Measurements from ENCODE around the gene FUZ.

Gene FUZ

DNA sequence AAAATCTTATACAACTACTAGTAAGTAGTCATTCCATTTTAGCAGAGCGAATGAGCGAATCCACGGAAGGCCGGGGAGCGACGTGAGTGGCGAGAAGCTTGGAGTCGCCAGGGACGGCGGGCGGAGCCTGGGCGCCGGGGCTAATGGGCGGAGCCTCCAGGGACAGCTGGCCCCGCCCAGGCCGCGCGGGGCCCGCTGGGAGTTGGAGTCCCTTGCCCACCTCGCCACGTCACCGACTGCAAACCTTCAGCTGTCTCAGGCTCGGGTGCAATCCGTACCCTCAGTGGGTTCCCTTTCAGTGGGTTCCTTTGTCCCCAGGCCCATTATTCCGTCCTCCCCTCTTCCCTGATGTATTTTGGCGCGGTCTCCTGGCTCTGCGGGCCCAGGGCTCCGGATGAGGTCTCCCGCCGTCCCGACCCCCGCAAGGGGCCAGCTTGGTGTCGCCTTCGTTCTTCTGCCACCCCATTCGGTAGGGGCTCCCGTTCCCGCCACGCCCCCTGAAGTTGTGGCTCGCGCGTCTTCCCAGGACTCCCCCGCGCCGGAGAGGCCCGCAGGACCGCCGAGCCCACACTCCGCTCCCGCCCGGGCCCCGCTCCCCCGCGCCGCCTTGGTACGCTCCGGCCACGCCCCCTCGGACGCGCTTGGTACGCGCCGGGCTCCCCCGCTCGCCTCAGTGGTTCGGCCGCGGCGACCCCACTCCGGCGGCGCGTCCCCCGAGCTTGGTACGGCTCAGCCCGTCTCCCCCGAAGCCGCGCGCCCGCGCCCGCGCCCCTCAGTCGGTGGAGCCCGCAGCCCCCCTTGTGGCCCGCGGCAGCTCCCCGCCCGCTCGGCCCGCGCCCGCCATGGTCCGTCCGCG is 37.6 kb upstream of the FUZ start, which contains the start of gene PTOV1:
Gene PTOV1 (plus strand): TSS at position 673 of the 856 bp plus-strand sequence.
- peak; percentile 81 for DNase-seq (ENCODE audit: low read depth)

DNA sequence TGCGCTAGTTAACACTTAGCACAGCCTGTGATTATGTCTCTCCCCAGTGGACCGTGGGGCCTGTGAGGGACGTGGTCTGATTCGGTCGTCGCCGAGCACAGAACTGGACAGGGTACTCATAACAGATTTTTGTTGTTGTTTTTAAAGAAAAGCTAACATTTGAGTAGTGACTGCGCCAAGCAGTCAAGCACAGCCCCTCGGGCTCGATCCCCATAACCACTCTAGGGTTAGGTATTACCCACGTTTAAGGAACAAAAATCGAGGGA is 37.1 kb upstream of the FUZ start:
- no peak for DNase-seq (ENCODE audit: low read depth)

- DNase-seq (ENCODE audit: low read depth): no peak
Measured at GRCh38 chr19:49849433-49850220, 36.5 kb upstream of the FUZ start.

DNA sequence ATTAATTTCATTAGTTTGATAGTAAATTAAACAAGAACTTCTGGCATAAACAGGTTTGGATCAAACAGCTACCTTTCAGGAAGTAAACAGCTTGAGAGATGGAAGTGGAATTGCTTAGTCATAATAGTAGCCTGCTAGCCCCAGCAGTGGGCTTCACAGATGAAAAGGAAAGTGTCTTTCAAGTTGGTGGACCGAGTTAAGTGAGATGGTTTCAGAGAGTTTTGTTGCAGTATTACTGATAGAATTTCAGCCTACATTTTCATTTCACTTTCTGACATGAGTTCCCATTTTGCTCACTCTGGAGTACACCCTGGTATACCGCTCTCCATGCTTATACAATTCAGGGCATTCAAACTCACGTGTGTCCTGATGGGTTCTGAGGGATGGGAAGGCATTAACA is 35.8 kb upstream of the FUZ start:
- DNase-seq (ENCODE audit: low read depth): no peak

DNA sequence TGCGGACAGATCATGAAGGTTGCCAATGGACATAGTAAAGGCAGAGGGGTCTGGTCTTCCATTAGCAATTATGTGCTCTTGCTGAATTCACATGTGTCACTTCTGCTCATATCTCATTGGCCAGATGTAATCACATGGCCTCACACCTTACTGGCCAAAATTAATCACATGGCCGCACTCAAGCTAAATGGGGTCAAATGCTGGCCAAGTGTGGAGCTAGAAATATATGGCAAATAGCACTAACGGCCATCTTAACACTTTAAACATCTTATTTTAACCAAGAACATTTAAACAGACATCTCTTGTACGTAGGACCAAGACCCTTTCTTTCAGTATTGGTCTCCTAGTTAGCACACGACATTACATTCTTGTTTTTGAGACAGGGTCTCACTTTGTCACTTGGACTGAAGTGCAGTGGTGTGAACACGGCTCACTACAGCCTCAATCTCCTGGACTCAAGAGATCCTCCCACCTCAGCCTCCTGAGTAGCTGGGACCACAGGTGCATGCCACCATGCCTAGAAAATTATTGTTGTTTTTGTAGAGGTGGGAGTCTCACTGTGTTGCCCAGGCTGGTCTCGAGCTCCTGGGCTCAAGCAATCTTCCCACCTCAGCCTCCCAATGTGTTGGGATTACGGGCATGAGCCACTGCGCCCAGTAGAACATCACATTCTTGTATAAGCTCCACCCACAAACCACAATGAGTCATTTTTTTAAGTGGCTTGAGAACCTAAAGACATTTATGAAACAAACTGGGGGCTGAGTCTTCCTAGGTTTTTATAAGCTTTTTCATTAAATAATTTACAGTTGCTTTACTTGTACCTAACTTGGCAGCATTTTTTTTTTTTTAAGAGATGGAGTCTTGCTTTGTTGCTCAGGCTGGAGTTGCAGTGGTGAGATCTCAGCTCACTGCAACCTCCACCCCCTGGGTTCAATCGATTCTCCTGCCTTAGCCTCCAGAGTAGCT is 34.9 kb upstream of the FUZ start:
- DNase-seq (ENCODE audit: low read depth): peak; percentile 62

DNA sequence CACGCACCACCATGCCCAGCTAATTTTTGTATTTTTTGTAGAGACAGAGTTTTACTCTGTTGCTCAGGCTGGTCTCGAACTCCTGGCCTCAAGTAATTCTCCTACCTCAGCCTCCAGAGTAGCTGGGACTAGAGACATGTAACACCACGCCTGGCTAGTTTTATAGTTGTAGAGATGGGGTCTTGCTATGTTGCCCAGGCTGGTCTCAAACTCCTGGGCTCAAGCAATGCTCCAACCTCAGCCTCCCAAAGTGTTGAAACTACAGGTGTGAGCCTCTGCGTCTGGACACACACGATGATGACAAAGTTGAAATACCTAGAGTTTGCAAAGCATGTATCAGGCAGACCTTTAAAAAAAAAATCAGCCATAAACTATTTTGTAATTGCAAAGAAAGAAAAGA is 33.3 kb upstream of the FUZ start:
- no peak for DNase-seq (ENCODE audit: low read depth)

GRCh38 chr19:49845414-49845813 is 32.3 kb upstream of the FUZ start:
- DNase-seq (ENCODE audit: low read depth): no peak

GRCh38 chr19:49844138-49845095 is 31.3 kb upstream of the FUZ start:
- no peak for DNase-seq (ENCODE audit: low read depth)

DNA sequence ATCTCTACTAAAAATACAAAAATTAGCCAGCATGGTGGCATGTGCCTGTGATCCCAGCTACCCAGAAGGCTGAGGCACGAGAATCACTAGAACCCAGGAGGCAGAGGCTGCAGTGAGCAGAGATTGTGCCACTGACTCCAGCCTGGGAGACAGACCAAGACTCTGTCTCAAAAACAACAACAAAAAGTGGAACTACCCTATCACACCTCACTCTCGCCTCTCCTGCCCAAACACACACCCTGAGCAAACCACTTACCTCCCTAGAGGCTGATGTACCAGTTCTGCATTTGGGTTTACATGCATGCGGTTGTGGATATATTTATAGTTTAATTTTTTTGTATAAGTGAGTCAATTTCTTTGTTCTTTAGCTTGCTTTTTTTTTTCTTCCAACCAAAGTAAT is 30.2 kb upstream of the FUZ start:
- DNase-seq (ENCODE audit: low read depth): no peak

- DNase-seq (ENCODE audit: low read depth): no peak
Measured at GRCh38 chr19:49840736-49841249, 27.7 kb upstream of the FUZ start.

DNA sequence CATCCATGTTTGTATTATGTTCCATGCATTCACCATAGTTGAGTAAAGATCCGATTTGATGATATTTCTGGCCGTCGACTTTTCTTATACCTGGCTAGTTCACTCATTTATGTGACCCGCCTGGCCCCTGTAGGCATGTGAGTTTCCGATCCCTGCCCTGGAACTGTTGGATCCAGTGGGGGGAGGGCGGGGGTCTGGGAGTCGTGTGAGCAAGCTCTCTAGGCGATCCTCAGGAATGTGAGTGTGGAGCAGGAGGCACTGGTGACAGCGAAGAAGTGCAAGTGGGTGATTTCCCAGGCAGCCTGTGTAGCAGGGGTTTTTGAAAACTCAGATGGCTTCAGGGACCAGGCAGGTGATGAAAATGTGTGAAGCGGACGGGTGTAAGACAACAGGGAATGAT is 27.2 kb upstream of the FUZ start:
- no peak for DNase-seq (ENCODE audit: low read depth)

GRCh38 chr19:49839713-49840112 is 26.6 kb upstream of the FUZ start:
- DNase-seq (ENCODE audit: low read depth): no peak

DNA sequence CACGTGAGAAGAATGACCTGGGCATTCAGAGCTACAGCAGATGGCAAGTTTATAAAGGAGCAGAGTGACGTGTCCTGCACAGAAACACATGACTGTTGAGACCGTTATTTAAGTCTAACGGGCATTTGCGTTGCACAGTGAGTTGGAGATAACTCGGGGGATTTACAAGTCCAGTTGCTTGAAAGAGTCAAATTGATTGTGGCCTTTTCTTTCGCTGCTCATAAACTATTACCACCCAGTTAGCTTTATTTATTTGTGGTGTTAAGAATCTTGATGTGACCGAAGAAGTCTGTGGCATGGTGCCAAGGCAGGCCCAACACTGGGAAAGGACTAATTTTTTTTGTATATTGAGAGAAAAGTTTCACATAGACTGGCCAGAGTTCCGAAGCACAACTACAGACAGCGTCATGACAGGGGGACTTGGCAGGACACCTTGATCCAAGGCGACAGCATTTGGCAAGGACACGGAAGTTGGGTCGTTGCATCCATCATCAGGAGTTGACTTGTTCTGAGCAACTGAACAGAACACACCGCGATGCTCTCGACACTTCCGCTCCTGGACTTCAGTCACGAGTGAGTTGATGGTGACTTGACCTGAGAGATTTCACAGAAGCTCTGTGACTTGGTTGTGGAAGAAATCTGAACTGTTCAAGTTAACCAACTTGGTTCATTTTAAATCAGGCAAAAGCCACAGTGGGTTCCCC is 25.9 kb upstream of the FUZ start:
- no peak for DNase-seq (ENCODE audit: low read depth)

- DNase-seq (ENCODE audit: low read depth): no peak
Measured at GRCh38 chr19:49837425-49837824, 24.3 kb upstream of the FUZ start.

DNA sequence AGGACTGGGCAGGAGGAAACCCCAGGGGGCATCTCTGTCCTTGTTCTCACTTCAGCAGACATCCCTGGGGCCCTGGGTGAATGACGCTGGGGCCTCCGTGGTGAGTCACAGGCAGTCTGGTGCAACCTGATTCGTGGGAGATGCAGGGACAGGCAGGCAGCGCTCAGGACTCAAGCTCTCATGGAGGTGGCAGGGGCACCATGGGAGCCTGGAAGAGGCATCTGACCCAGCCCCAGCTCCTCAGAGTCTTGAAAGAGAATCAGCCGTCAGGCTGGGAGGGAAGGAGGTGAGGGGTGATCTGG is 23.9 kb upstream of the FUZ start:
- DNase-seq (ENCODE audit: low read depth): no peak

DNA sequence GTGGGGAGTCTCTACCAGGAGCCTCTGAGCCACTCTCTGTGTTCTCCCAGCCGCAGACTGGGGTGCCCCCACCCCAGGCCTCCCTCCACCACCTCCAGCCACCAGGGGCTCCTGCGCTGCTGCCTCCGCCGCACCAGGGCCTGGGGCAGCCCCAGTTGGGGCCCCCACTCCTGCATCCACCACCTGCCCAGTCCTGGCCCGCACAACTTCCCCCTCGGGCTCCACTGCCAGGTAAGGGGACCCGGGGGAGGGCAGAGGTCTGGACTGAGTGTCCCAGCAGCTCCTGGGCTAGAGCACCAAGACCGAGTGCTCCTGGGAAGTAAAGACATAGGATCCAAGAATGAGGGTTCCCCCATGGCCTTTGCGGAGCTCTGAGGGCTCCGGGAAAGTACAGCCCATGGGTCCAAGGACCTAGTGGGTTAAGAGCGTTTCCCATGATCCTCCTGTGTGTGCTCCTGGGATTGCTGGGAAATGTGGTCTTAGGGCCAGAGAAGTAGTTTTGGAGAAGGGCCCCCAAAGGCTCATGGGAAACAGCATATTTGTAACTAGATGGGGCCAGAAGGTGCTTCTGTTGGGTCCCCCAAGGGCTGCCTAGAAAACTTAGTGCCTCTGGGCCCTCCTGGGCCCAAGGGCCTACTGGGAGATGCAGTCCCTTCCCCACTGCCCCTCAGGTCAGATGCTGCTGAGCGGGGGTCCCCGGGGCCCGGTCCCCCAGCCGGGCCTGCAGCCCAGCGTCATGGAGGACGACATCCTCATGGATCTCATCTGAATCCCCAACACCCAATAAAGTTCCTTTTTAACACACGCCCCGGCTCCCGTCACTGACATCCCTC is 23.3 kb upstream of the FUZ start:
- no peak for DNase-seq (ENCODE audit: low read depth)

GRCh38 chr19:49835562-49835961 is 22.5 kb upstream of the FUZ start:
- DNase-seq (ENCODE audit: low read depth): no peak

DNA sequence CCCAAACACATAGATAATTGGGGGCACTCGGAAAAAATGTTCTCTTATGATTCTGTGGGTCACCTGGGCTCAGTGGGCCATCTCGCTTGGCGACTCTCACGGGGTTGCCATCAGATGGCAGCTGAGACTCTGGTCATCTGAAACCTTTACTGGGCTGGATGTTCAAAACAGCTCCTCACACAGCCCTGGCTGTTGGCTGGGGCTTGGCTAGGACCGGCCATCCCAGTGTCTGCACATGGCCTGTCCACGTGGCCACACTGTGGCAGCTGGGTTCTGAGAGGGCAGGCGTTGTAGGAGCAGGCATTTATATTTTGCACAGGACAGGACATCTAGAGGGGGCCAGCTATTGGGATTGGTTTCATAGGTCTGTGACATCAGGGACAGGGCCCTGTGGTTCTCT is 20.5 kb upstream of the FUZ start:
- DNase-seq (ENCODE audit: low read depth): no peak

DNA sequence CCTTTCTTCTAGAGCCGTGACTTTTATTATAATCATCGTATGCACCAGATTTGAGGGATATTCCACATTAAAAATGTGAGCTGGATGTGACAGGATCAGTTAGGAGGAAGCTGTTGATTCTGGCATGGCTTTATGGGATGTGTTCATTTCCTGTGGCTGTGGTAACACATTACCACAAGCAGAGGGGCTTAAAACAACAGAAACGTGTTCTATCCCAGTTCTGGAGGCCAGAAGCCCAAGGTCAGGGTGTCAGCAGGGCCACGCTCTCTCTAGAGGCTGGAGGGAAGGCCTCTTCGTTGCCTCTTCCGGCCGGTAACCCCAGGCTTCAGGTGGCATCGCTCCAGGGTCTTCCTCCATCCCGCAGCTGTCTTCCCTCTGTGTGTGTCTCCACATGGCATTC is 19.5 kb upstream of the FUZ start:
- no peak for DNase-seq (ENCODE audit: low read depth)

- DNase-seq (ENCODE audit: low read depth): no peak
Measured at GRCh38 chr19:49831592-49831991, 18.5 kb upstream of the FUZ start.

All from fibroblast of the conjunctiva (primary cell).